GM23338 (cell line): ENCODE results near the gene OPN3. TPM values are rescaled to one million over a fixed set of nuclear protein-coding genes. Genes with fewer than 3 reads are reported as not detected.

Experiments used
- polyA plus RNA-seq: library from polyadenylated mRNA; unstranded; fragments of >200 nt; fragmentation: Nextera tagmentation; extraction: Ambion mirVana; gene quantifications from 2 replicates; pipeline ENCODE4 v1.2.1, GENCODE V29; 2016
- total RNA-seq: library from RNA; depleted of rRNA; stranded (reverse); fragments of >200 nt; shearing (Covaris generic); gene quantifications from 2 replicates; pipeline ENCODE4 v1.2.3, GENCODE V29; 2014; rRNA removed

The OPN3 gene
- total and polyA plus RNA-seq, 2 experiments from 2014 or later: 23.7 to 46.8 TPM

Other genes with a start within 250 kb of the OPN3 start
- gene FH, start 120.6 kb downstream of the OPN3 start, total RNA-seq: 66.3 and 69.8 TPM in 2 replicates
- 52.4 and 56.2 TPM in 2 replicates for gene FH, start 120.6 kb downstream of the OPN3 start, polyA plus RNA-seq
- not detected in 2 replicates for gene KMO, start 108.0 kb downstream of the OPN3 start, total RNA-seq
- 0.05 TPM in 1 of 2 replicates, not detected in the other for gene KMO, start 108.0 kb downstream of the OPN3 start, polyA plus RNA-seq
- 65.1 and 66.8 TPM in 2 replicates for gene CHML, start within 50 bp of the OPN3 start, total RNA-seq
- 17.2 and 19.9 TPM in 2 replicates for gene CHML, start within 50 bp of the OPN3 start, polyA plus RNA-seq
- gene WDR64, start 11.9 kb upstream of the OPN3 start, total RNA-seq: not detected in 2 replicates
- not detected in 2 replicates for gene WDR64, start 11.9 kb upstream of the OPN3 start, polyA plus RNA-seq
- gene EXO1, start 207.8 kb upstream of the OPN3 start, total RNA-seq: 23.7 and 34.0 TPM in 2 replicates
- gene EXO1, start 207.8 kb upstream of the OPN3 start, polyA plus RNA-seq: 13.0 and 16.2 TPM in 2 replicates